ENCODE results near the gene SMPD3.
A peak's percentile ranks its signal among the peaks of the same experiment; 100 is the strongest.

SMPD3 gene

GRCh38 chr16:68356249-68356918 lies 91.9 kb downstream of the SMPD3 start:
- DNase-seq (ENCODE audit: low read depth in 2 of 2): peak; percentile 37 to 40

- no peak for DNase-seq (ENCODE audit: low read depth in 2 of 2)
Measured at GRCh38 chr16:68355447-68356248, 92.7 kb downstream of the SMPD3 start.

GRCh38 chr16:68354816-68355215 lies 93.5 kb downstream of the SMPD3 start:
- DNase-seq (ENCODE audit: low read depth in 2 of 2): no peak

- DNase-seq (ENCODE audit: low read depth in 2 of 2): no peak
Measured at GRCh38 chr16:68353366-68353765, 94.9 kb downstream of the SMPD3 start.

GRCh38 chr16:68351991-68352431 lies 96.3 kb downstream of the SMPD3 start:
- no peak for DNase-seq (ENCODE audit: low read depth in 2 of 2)

GRCh38 chr16:68351463-68351862 lies 96.8 kb downstream of the SMPD3 start:
- DNase-seq (ENCODE audit: low read depth in 2 of 2): no peak

GRCh38 chr16:68350813-68351350 lies 97.4 kb downstream of the SMPD3 start:
- DNase-seq (ENCODE audit: low read depth in 2 of 2): no peak

- DNase-seq (ENCODE audit: low read depth in 2 of 2): no peak
Measured at GRCh38 chr16:68349838-68350410, 98.4 kb downstream of the SMPD3 start.

- DNase-seq (ENCODE audit: low read depth in 2 of 2): no peak
Measured at GRCh38 chr16:68348639-68349445, 99.5 kb downstream of the SMPD3 start.

GRCh38 chr16:68347605-68348004 lies 100.7 kb downstream of the SMPD3 start:
- DNase-seq (ENCODE audit: low read depth in 2 of 2): no peak

- DNase-seq (ENCODE audit: low read depth in 2 of 2): no peak
Measured at GRCh38 chr16:68346892-68347480, 101.3 kb downstream of the SMPD3 start.

- no peak for DNase-seq (ENCODE audit: low read depth in 2 of 2)
Measured at GRCh38 chr16:68345958-68346635, 102.2 kb downstream of the SMPD3 start.

- no peak for DNase-seq (ENCODE audit: low read depth in 2 of 2)
Measured at GRCh38 chr16:68345351-68345810, 102.9 kb downstream of the SMPD3 start.

- DNase-seq (ENCODE audit: low read depth in 2 of 2): no peak
Measured at GRCh38 chr16:68344252-68344651, 104.1 kb downstream of the SMPD3 start.

GRCh38 chr16:68343137-68343536 lies 105.2 kb downstream of the SMPD3 start:
- DNase-seq (ENCODE audit: low read depth in 2 of 2): no peak

GRCh38 chr16:68342620-68343019 lies 105.7 kb downstream of the SMPD3 start:
- DNase-seq (ENCODE audit: low read depth in 2 of 2): no peak

GRCh38 chr16:68339214-68339613 lies 109.1 kb downstream of the SMPD3 start:
- no peak for DNase-seq (ENCODE audit: low read depth in 2 of 2)

GRCh38 chr16:68338326-68339119 lies 109.8 kb downstream of the SMPD3 start:
- no peak for DNase-seq (ENCODE audit: low read depth in 2 of 2)

- DNase-seq (ENCODE audit: low read depth in 2 of 2): no peak
Measured at GRCh38 chr16:68335175-68335574, 113.1 kb downstream of the SMPD3 start.

Measured in stimulated activated CD4-positive, alpha-beta T cell treated with anti-CD3 and anti-CD28 coated beads, Interleukin-1b, Interleukin-23, amount 100 ng/mL, for 4 hours (primary cell).